ENCODE data around the gene DHRS7.
"Not testable (repeated sequence)": the region's sequence is repeated elsewhere in the genome, so short reads cannot be mapped to it uniquely, and the experiment has no call there.

DHRS7 gene

GRCh38 chr14:60133487-60133886 is 31.7 kb downstream of the DHRS7 start:
- no peak for DNase-seq (ENCODE audit: low spot score)

GRCh38 chr14:60125918-60126317 is 39.3 kb downstream of the DHRS7 start:
- no peak for DNase-seq (ENCODE audit: low spot score)

- no peak for DNase-seq (ENCODE audit: low spot score)
These were observed 49.0 kb downstream of the DHRS7 start for GRCh38 chr14:60116181-60116580.

GRCh38 chr14:60114881-60115280 is 50.3 kb downstream of the DHRS7 start:
- no peak for DNase-seq (ENCODE audit: low spot score)

- DNase-seq (ENCODE audit: low spot score) = no peak
These were observed 53.5 kb downstream of the DHRS7 start for GRCh38 chr14:60111732-60112131.

GRCh38 chr14:60107477-60107876 is 57.7 kb downstream of the DHRS7 start:
- DNase-seq (ENCODE audit: low spot score) = peak; percentile 20

GRCh38 chr14:60106339-60106738 is 58.9 kb downstream of the DHRS7 start:
- DNase-seq (ENCODE audit: low spot score) = peak; percentile 63

- DNase-seq (ENCODE audit: low spot score) = no peak
These were observed 62.8 kb downstream of the DHRS7 start for GRCh38 chr14:60102389-60102788.

GRCh38 chr14:60101786-60102185 is 63.4 kb downstream of the DHRS7 start:
- no peak for DNase-seq (ENCODE audit: low spot score)

- not testable (repeated sequence) for DNase-seq (ENCODE audit: low spot score)
These were observed 65.3 kb downstream of the DHRS7 start for GRCh38 chr14:60099855-60100254.

- DNase-seq (ENCODE audit: low spot score) = no peak
These were observed 67.2 kb downstream of the DHRS7 start for GRCh38 chr14:60097974-60098373.

- no peak for DNase-seq (ENCODE audit: low spot score)
These were observed 69.3 kb downstream of the DHRS7 start for GRCh38 chr14:60095781-60096450.

GRCh38 chr14:60095231-60095630 is 70.0 kb downstream of the DHRS7 start:
- no peak for DNase-seq (ENCODE audit: low spot score)

GRCh38 chr14:60094306-60094897 is 70.8 kb downstream of the DHRS7 start:
- DNase-seq (ENCODE audit: low spot score) = no peak

Data from globus pallidus (tissue), 1 donor.